HG03469 (cell line): ENCODE measurements around the gene LMBR1.
"Not testable (repeated sequence)": the region's sequence is repeated elsewhere in the genome, so short reads cannot be mapped to it uniquely, and the experiment has no call there.

Experiments used
- ATAC-seq: cut with Tn5 transposase; IDR thresholded peaks from one replicate; pipeline ENCODE4 v1.9.1; 2021; ENCODE audit warnings: mild to moderate bottlenecking, moderate library complexity, moderate number of reproducible peaks; ENCODE audit not compliant: unreplicated experiment

Gene LMBR1

GRCh38 chr7:156703773-156704482, 189.1 kb downstream of the LMBR1 start:
- peak; percentile 65 for ATAC-seq

- no peak for ATAC-seq
Measured at GRCh38 chr7:156703209-156703608, 189.8 kb downstream of the LMBR1 start.

- ATAC-seq, result no peak
Measured at GRCh38 chr7:156702399-156702798, 190.6 kb downstream of the LMBR1 start.

- not testable (repeated sequence) for ATAC-seq
Measured at GRCh38 chr7:156701787-156702186, 191.2 kb downstream of the LMBR1 start.

GRCh38 chr7:156698512-156698911, 194.5 kb downstream of the LMBR1 start:
- not testable (repeated sequence) for ATAC-seq

GRCh38 chr7:156697283-156697682, 195.7 kb downstream of the LMBR1 start:
- not testable (repeated sequence) for ATAC-seq

GRCh38 chr7:156693627-156694026, 199.4 kb downstream of the LMBR1 start:
- ATAC-seq, result no peak

GRCh38 chr7:156692849-156693248, 200.1 kb downstream of the LMBR1 start:
- ATAC-seq, result no peak

- no peak for ATAC-seq
Measured at GRCh38 chr7:156691764-156692163, 201.2 kb downstream of the LMBR1 start.

- ATAC-seq, result no peak
Measured at GRCh38 chr7:156684661-156685060, 208.3 kb downstream of the LMBR1 start.

- ATAC-seq, result no peak
Measured at GRCh38 chr7:156684251-156684650, 208.7 kb downstream of the LMBR1 start.

GRCh38 chr7:156682928-156683327, 210.1 kb downstream of the LMBR1 start:
- no peak for ATAC-seq

- no peak for ATAC-seq
Measured at GRCh38 chr7:156680281-156680680, 212.7 kb downstream of the LMBR1 start.

- ATAC-seq, result no peak
Measured at GRCh38 chr7:156677374-156678054, 215.5 kb downstream of the LMBR1 start.

- no peak for ATAC-seq
Measured at GRCh38 chr7:156676263-156676662, 216.7 kb downstream of the LMBR1 start.

GRCh38 chr7:156675721-156676120, 217.3 kb downstream of the LMBR1 start:
- ATAC-seq, result no peak

- ATAC-seq, result no peak
Measured at GRCh38 chr7:156673902-156674301, 219.1 kb downstream of the LMBR1 start.

GRCh38 chr7:156673454-156673853, 219.5 kb downstream of the LMBR1 start:
- no peak for ATAC-seq

- no peak for ATAC-seq
Measured at GRCh38 chr7:156669035-156669828, 223.8 kb downstream of the LMBR1 start.

GRCh38 chr7:156668130-156668741, 224.7 kb downstream of the LMBR1 start:
- no peak for ATAC-seq

GRCh38 chr7:156667110-156667426, 225.9 kb downstream of the LMBR1 start:
- ATAC-seq, result no peak
